H9 (cell line): ENCODE results near the gene NMU. TPM values are rescaled to one million over a fixed set of nuclear protein-coding genes. Genes with fewer than 3 reads are reported as not detected.

Experiments used
- DNase-seq: peaks from one replicate; pipeline ENCODE4 v3.0.0-alpha.2; 2017
- H2AFZ ChIP-seq: one replicate; pipeline ENCODE4 v1.6.1; 2013; ENCODE audit warnings: mild to moderate bottlenecking, low read length, control low read depth, moderate library complexity
- H2AK5ac ChIP-seq: 2 replicates; pipeline ENCODE4 v1.6.1; 2013; ENCODE audit warnings: low read length, control low read depth, mixed read lengths; ENCODE audit not compliant: insufficient read length
- H2BK120ac ChIP-seq: one replicate; pipeline ENCODE4 v1.6.1; 2013; ENCODE audit warnings: low read depth, mild to moderate bottlenecking, low read length, control low read depth, inconsistent platforms; ENCODE audit not compliant: poor library complexity, severe bottlenecking
- H2BK12ac ChIP-seq: 2 replicates; pipeline ENCODE4 v1.6.1; 2013; ENCODE audit warnings: low read length, control low read depth, mixed read lengths, low read depth; ENCODE audit not compliant: insufficient read length
- H2BK15ac ChIP-seq: 2 replicates; pipeline ENCODE4 v1.6.1; 2013; ENCODE audit warnings: low read depth, low read length, control low read depth
- H2BK20ac ChIP-seq: one replicate; pipeline ENCODE4 v1.6.1; 2013; ENCODE audit warnings: low read depth, mild to moderate bottlenecking, low read length, control low read depth, inconsistent platforms; ENCODE audit not compliant: poor library complexity, severe bottlenecking
- H2BK5ac ChIP-seq: 2 replicates; pipeline ENCODE4 v1.6.1; 2013; ENCODE audit warnings: low read length, control low read depth, mixed read lengths; ENCODE audit not compliant: insufficient read length
- H3K14ac ChIP-seq: 2 replicates; pipeline ENCODE4 v1.6.1; 2013; ENCODE audit warnings: low read length, control low read depth; ENCODE audit not compliant: insufficient read depth
- H3K18ac ChIP-seq: 2 replicates; pipeline ENCODE4 v1.6.1; 2013; ENCODE audit warnings: low read depth, mild to moderate bottlenecking, mixed read lengths, low read length, control low read depth; ENCODE audit not compliant: insufficient read length
- H3K23ac ChIP-seq: 2 replicates; pipeline ENCODE4 v1.6.1; 2013; ENCODE audit warnings: low read length, control low read depth, mixed read lengths, low read depth; ENCODE audit not compliant: insufficient read length
- H3K23me2 ChIP-seq: 2 replicates; pipeline ENCODE4 v1.6.1; 2013; ENCODE audit warnings: low read depth, mild to moderate bottlenecking, mixed read lengths, low read length, control low read depth; ENCODE audit not compliant: insufficient read length, poor library complexity, severe bottlenecking
- H3K27ac ChIP-seq: 2 replicates; pipeline ENCODE4 v1.5.1; 2013; ENCODE audit warnings: low read length, control low read depth, mixed read lengths, low read depth; ENCODE audit not compliant: insufficient read length
- H3K27me3 ChIP-seq: 2 replicates; pipeline ENCODE4 v1.6.1; 2013; ENCODE audit warnings: low read length, control low read depth, inconsistent platforms; ENCODE audit not compliant: insufficient read depth
- H3K4ac ChIP-seq: 2 replicates; pipeline ENCODE4 v1.6.1; 2013; ENCODE audit warnings: low read depth, mild to moderate bottlenecking, control low read depth, inconsistent platforms, low read length, moderate library complexity
- H3K4me1 ChIP-seq: 2 replicates; pipeline ENCODE4 v1.6.1; 2013; ENCODE audit warnings: low read length, control low read depth, inconsistent platforms; ENCODE audit not compliant: insufficient read depth
- H3K4me2 ChIP-seq: 2 replicates; pipeline ENCODE4 v1.6.1; 2013; ENCODE audit warnings: low read length, control low read depth, mixed read lengths; ENCODE audit not compliant: insufficient read length, insufficient read depth
- H3K56ac ChIP-seq: 2 replicates; pipeline ENCODE4 v1.6.1; 2013; ENCODE audit warnings: low read depth, mild to moderate bottlenecking, mixed read lengths, low read length, control low read depth; ENCODE audit not compliant: insufficient read length
- H3K79me1 ChIP-seq: 2 replicates; pipeline ENCODE4 v1.6.1; 2013; ENCODE audit warnings: low read depth, mild to moderate bottlenecking, moderate library complexity, low read length, control low read depth, inconsistent platforms; ENCODE audit not compliant: insufficient read depth, poor library complexity, severe bottlenecking
- H3K79me2 ChIP-seq: 2 replicates; pipeline ENCODE4 v1.6.1; 2013; ENCODE audit warnings: low read length, control low read depth, inconsistent platforms; ENCODE audit not compliant: insufficient read depth
- H3K9ac ChIP-seq: 2 replicates; pipeline ENCODE4 v1.6.1; 2013; ENCODE audit warnings: low read length, control low read depth, mixed read lengths; ENCODE audit not compliant: insufficient read length; ENCODE audit errors: extremely low read depth
- H3K9me3 ChIP-seq: one replicate; pipeline ENCODE4 v1.6.1; 2013; ENCODE audit warnings: low read depth, low read length, inconsistent platforms; ENCODE audit not compliant: control insufficient read depth
- H3T11ph ChIP-seq: one replicate; pipeline ENCODE4 v1.6.1; 2013; ENCODE audit warnings: mild to moderate bottlenecking, low read length, control low read depth, inconsistent platforms
- H4K20me1 ChIP-seq: one replicate; pipeline ENCODE4 v1.6.1; 2013; ENCODE audit not compliant: control insufficient read depth, insufficient read length, insufficient read depth
- H4K5ac ChIP-seq: 2 replicates; pipeline ENCODE4 v1.6.1; 2013; ENCODE audit warnings: low read depth, mild to moderate bottlenecking, mixed read lengths, low read length, control low read depth; ENCODE audit not compliant: insufficient read length
- H4K8ac ChIP-seq: replicated peaks from 2 replicates; pipeline ENCODE4 v1.6.1; 2013; ENCODE audit warnings: low read length, control low read depth, mixed read lengths, low read depth; ENCODE audit not compliant: insufficient read length
- H4K91ac ChIP-seq: 2 replicates; pipeline ENCODE4 v1.6.1; 2013; ENCODE audit warnings: low read depth, mild to moderate bottlenecking, moderate library complexity, mixed read lengths, low read length, control low read depth; ENCODE audit not compliant: insufficient read length
- H3K27ac Mint-ChIP-seq, 3 experiments: 2 replicates in 2 of 3; 3 replicates in 1 of 3; pipeline ENCODE4 v1.8.0; 2020 to 2021; ENCODE audit warnings: mixed read lengths in 3 of 3, mild to moderate bottlenecking in 1 of 3, moderate library complexity in 1 of 3
- H3K27me3 Mint-ChIP-seq: 2 replicates; pipeline ENCODE4 v1.8.0; 2021; ENCODE audit warnings: low read depth, mild to moderate bottlenecking, moderate library complexity, mixed read lengths
- H3K36me3 Mint-ChIP-seq, 3 experiments: 2 replicates in 2 of 3; 3 replicates in 1 of 3; pipeline ENCODE4 v1.8.0; 2020 to 2021; ENCODE audit warnings: low read depth in 3 of 3, mixed read lengths in 3 of 3; ENCODE audit not compliant: insufficient read depth in 1 of 3
- H3K4me1 Mint-ChIP-seq, 2 experiments: 2 replicates each; pipeline ENCODE4 v1.8.0; 2020; ENCODE audit warnings: mixed read lengths in 2 of 2
- H3K4me3 Mint-ChIP-seq, 2 experiments: 2 replicates in 1 of 2; 3 replicates in 1 of 2; pipeline ENCODE4 v1.8.0; 2020 to 2021; ENCODE audit warnings: mild to moderate bottlenecking in 2 of 2, mixed read lengths in 2 of 2, moderate library complexity in 1 of 2
- H3K9me3 Mint-ChIP-seq, 2 experiments: 2 replicates in 1 of 2; 3 replicates in 1 of 2; pipeline ENCODE4 v1.8.0; 2020; ENCODE audit warnings: mild to moderate bottlenecking in 2 of 2, mixed read lengths in 2 of 2, moderate library complexity in 1 of 2
- CTCF ChIP-seq: fragments of 200-600 bp; sonication (generic); conservative IDR thresholded peaks from 3 replicates; pipeline ENCODE4 v1.8.0; 2021; ENCODE audit warnings: antibody characterized with exemption, mild to moderate bottlenecking
- WGBS: extraction: QIAGEN DNeasy Blood & Tissue Kit; methylation state at CpG from one replicate; pipeline ENCODE4 v1.1.7; 2013; ENCODE audit warnings: missing lambda C conversion rate, low lambda C conversion rate, mixed read lengths; ENCODE audit not compliant: insufficient read length; ENCODE audit errors: extremely low coverage; 5-methylcytosine and 5-hydroxymethylcytosine counted together
- total RNA-seq: library from RNA; stranded (reverse); gene quantifications from 2 replicates; pipeline ENCODE4 v1.2.1, GENCODE V29; 2021

Gene NMU
- total RNA-seq, 1 experiment from 2014 or later = 12.9 TPM

- Histone ChIP-seq H2BK120ac (no peak overlapping the region), H3K56ac (no peak overlapping the region), H3K4me1 (peaks cover 8% of the 10 kb centered on the region; the same call in 1 of the 2 replicates), H3T11ph (no peak overlapping the region), H2BK20ac (no peak overlapping the region), H3K23me2 (peaks cover 6% of the 10 kb centered on the region), H4K8ac (no peak overlapping the region), H3K23ac (no peak overlapping the region), H3K79me2 (no peaks in the 10 kb centered on the region), H3K27me3 (no peaks in the 10 kb centered on the region), H3K9ac (no peak overlapping the region), H2BK15ac (no peak overlapping the region), H3K9me3 (no peaks in the 10 kb centered on the region), H3K4ac (no peak overlapping the region), H3K18ac (no peak overlapping the region), H4K20me1 (no peaks in the 10 kb centered on the region), H2AK5ac (no peak overlapping the region), H2BK12ac (no peak overlapping the region), H2AFZ (no peak overlapping the region), H4K5ac (no peak overlapping the region), H2BK5ac (no peak overlapping the region), H3K27ac (no peak overlapping the region), H3K79me1 (no peaks in the 10 kb centered on the region), H3K14ac (no peak overlapping the region), H3K4me2 (no peak overlapping the region), H4K91ac (no peak overlapping the region)
- no peak for DNase-seq
- WGBS = no CpG with 5 or more reads among the region's 2 CpGs
- no peak for TF ChIP-seq CTCF
- no peaks in the 10 kb centered on the region for H3K27me3 Mint-ChIP-seq
- no peaks in the 10 kb centered on the region for H3K9me3 Mint-ChIP-seq
- H3K4me3 Mint-ChIP-seq = no peak overlapping the region
- H3K27ac Mint-ChIP-seq = no peak overlapping the region
- peaks cover 24 to 37% of the 10 kb centered on the region in 2 experiments for H3K4me1 Mint-ChIP-seq
- no peaks in the 10 kb centered on the region; a peak in 1 of 7 replicates for H3K36me3 Mint-ChIP-seq
Observed at GRCh38 chr4:55549888-55550287, 86.2 kb downstream of the NMU start.
